ENCODE results near the gene TRRAP. TPM values are rescaled to one million over a fixed set of nuclear protein-coding genes. Genes with fewer than 3 reads are reported as not detected.

TRRAP gene
- polyA plus RNA-seq, 1 donor (not counting 4 experiments of a cell fraction or from before 2014, with no cell fraction given): 6.1 TPM

GRCh38 chr7:98848918-98849317, 29.4 kb upstream of the TRRAP start:
- no peaks in the 10 kb centered on the region for H3K9me3 ChIP-seq (ENCODE audit: control insufficient read depth, low read depth, low read length)
- no peaks in the 10 kb centered on the region for H4K20me1 ChIP-seq (ENCODE audit: control insufficient read depth, extremely low read depth, insufficient read depth, low read length)
- dilution Hi-C loops (cut with MboI; ENCODE audit: extremely low pct_ligation_motif_present, low sequenced_read_pairs): loop anchor here (25.0 kb wide), 1 partner anchor 387 kb away; no protein-coding TSS in a partner anchor
- FAIRE-seq (no peak), DNase-seq (ENCODE audit: low read depth, low spot score) (no peak)
- no peak overlapping the region for H3K4me3 ChIP-seq (ENCODE audit: control insufficient read depth in 2 of 3, extremely low read depth in 1 of 3, insufficient read depth in 2 of 3, low read depth in 1 of 3, low read length in 3 of 3)
- no peaks in the 10 kb centered on the region for H3K79me2 ChIP-seq (ENCODE audit: control insufficient read depth, insufficient read depth, low read length)
- no peak for TF ChIP-seq CTCF (optimal IDR thresholded peaks at IDR 0.05 in 1 of 3, IDR thresholded peaks at IDR 0.05 in 1 of 3, conservative IDR thresholded peaks at IDR 0.05 in 1 of 3; ENCODE audit: extremely low read depth in 1 of 3, insufficient read depth in 2 of 3, low read length in 3 of 3)
- TF ChIP-seq EZH2 (IDR thresholded peaks at IDR 0.05; ENCODE audit: low read length): no peak
- no peaks in the 10 kb centered on the region for H3K36me3 ChIP-seq (ENCODE audit: control insufficient read depth in 2 of 2, extremely low read depth in 1 of 2, insufficient read depth in 2 of 2, low read length in 2 of 2)
- H3K4me2 ChIP-seq (ENCODE audit: control insufficient read depth, extremely low read depth, insufficient read depth, low read depth, low read length): no peak overlapping the region
- no peaks in the 10 kb centered on the region for H3K4me1 ChIP-seq (ENCODE audit: control insufficient read depth, extremely low read depth, insufficient read depth, low read length)
- H2AFZ ChIP-seq (ENCODE audit: control insufficient read depth, low read length): no peak overlapping the region
- no peak overlapping the region for H3K27ac ChIP-seq (ENCODE audit: control insufficient read depth, insufficient read depth, low read length)
- no peaks in the 10 kb centered on the region for H3K9me1 ChIP-seq (ENCODE audit: control insufficient read depth, extremely low read depth, insufficient read depth, low read length)
- no peak overlapping the region for H3K9ac ChIP-seq (ENCODE audit: control insufficient read depth, extremely low read depth, insufficient read depth, low read length)
- H3K27me3 ChIP-seq (ENCODE audit: control insufficient read depth, extremely low read depth, insufficient read depth, low read length): peaks cover 2% of the 10 kb centered on the region

- Histone ChIP-seq H3K4me2 (ENCODE audit: control insufficient read depth, extremely low read depth, insufficient read depth, low read depth, low read length) (no peak overlapping the region), H3K9me1 (ENCODE audit: control insufficient read depth, extremely low read depth, insufficient read depth, low read length) (no peaks in the 10 kb centered on the region), H4K20me1 (ENCODE audit: control insufficient read depth, extremely low read depth, insufficient read depth, low read length) (no peaks in the 10 kb centered on the region), H3K9ac (ENCODE audit: control insufficient read depth, extremely low read depth, insufficient read depth, low read length) (no peak overlapping the region), H3K36me3 (ENCODE audit: control insufficient read depth in 2 of 2, extremely low read depth in 1 of 2, insufficient read depth in 2 of 2, low read length in 2 of 2) (no peaks in the 10 kb centered on the region), H3K9me3 (ENCODE audit: control insufficient read depth, low read depth, low read length) (no peaks in the 10 kb centered on the region), H2AFZ (ENCODE audit: control insufficient read depth, low read length) (no peak overlapping the region), H3K27ac (ENCODE audit: control insufficient read depth, insufficient read depth, low read length) (no peak overlapping the region), H3K79me2 (ENCODE audit: control insufficient read depth, insufficient read depth, low read length) (no peaks in the 10 kb centered on the region), H3K4me3 (ENCODE audit: control insufficient read depth in 2 of 3, extremely low read depth in 1 of 3, insufficient read depth in 2 of 3, low read depth in 1 of 3, low read length in 3 of 3) (no peak overlapping the region), H3K4me1 (ENCODE audit: control insufficient read depth, extremely low read depth, insufficient read depth, low read length) (no peaks in the 10 kb centered on the region), H3K27me3 (ENCODE audit: control insufficient read depth, extremely low read depth, insufficient read depth, low read length) (no peaks in the 10 kb centered on the region)
- dilution Hi-C loops (cut with MboI; ENCODE audit: extremely low pct_ligation_motif_present, low sequenced_read_pairs): no loop called here
- FAIRE-seq (no peak), DNase-seq (ENCODE audit: low read depth, low spot score) (no peak)
- no peak for TF ChIP-seq CTCF (optimal IDR thresholded peaks at IDR 0.05 in 1 of 3, IDR thresholded peaks at IDR 0.05 in 1 of 3, conservative IDR thresholded peaks at IDR 0.05 in 1 of 3; ENCODE audit: extremely low read depth in 1 of 3, insufficient read depth in 2 of 3, low read length in 3 of 3)
- TF ChIP-seq EZH2 (IDR thresholded peaks at IDR 0.05; ENCODE audit: low read length): no peak
Measured at GRCh38 chr7:98852826-98853225, 25.5 kb upstream of the TRRAP start.
